HG02610 (cell line): Measurements from ENCODE around the gene MBOAT7.
A peak's percentile ranks its signal among the peaks of the same experiment; 100 is the strongest.
"Not testable (repeated sequence)": the region's sequence is repeated elsewhere in the genome, so short reads cannot be mapped to it uniquely, and the experiment has no call there.

Experiments used
- ATAC-seq: cut with Tn5 transposase; IDR thresholded peaks from one replicate; pipeline ENCODE4 v1.9.1; 2021; ENCODE audit warnings: mild to moderate bottlenecking, moderate library complexity; ENCODE audit not compliant: unreplicated experiment

Gene MBOAT7

DNA sequence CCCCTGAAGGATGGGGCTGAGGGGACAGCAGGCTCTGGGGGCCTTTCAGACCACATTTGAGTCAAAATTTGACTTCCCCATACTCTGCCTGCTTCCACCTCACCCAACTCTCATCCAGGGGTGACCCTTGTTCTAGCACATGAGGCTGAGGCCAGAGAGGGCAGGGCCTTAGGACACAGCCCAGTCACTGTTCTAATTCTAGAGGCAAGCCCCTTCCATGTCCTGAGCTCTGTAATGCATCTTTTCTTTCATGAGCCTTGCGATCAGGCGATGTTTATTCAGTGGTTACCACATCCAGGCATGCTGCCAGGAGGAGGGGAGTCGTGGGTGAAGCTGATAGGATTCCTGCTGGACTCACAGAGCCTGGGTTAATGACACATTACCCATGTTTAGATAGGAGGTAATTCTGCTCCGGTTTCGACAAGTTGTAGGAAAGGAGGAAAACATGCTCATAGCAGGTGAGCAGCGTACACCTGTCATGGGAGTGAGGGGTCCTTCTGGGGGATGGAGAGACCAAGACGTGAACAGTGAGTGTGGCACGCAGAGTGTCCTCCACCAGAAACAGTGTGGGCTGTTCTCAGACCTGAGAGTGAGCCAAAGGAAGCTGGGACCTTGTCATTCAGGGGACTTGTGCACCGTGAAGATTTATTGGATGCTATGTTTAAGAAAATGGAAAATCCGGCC is 20.6 kb upstream of the MBOAT7 start:
- no peak for ATAC-seq

DNA sequence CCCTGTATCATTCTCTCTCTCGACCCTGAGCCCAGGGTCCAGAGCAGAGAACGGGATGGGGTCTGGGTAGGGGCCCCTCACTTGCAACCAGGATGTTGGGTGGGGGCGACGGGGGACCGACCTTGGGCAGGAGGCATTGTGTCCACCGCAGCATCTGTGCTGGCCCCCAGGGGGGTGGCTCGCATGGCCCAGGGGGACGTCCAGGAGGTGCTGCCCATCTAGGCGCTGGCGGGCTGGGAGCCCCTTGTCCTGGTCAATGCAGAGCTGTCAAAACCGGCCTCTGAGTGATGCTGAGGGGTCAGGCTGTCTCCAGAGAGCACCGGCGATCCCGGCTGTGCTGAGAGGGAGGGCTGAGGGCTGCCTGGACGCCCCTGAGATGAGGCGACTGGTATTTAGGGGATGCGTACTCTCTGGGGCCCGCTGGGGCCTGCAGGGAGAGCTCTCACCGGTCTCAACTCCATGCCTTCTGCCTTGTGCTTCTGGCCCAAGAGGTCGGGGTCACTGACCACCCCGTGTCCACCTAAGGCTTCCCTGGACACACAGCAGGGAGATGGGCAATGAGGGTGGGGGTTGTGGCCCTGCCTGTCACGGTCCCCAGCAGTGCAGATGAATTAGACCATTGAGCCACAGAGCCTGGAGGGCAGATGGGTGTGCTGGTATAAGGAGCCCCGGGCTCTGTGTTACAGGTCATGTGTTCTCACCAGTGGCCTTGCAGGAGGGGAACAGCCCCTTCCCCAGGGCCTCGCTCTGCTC is 19.9 kb upstream of the MBOAT7 start:
- no peak for ATAC-seq

- ATAC-seq: no peak
These were observed 19.3 kb upstream of the MBOAT7 start for GRCh38 chr19:54208784-54209057.

- ATAC-seq: peak; percentile 44
These were observed 18.8 kb upstream of the MBOAT7 start for GRCh38 chr19:54207983-54208783.

- ATAC-seq: peak; percentile 1
These were observed 18.2 kb upstream of the MBOAT7 start for GRCh38 chr19:54207676-54207982.

DNA sequence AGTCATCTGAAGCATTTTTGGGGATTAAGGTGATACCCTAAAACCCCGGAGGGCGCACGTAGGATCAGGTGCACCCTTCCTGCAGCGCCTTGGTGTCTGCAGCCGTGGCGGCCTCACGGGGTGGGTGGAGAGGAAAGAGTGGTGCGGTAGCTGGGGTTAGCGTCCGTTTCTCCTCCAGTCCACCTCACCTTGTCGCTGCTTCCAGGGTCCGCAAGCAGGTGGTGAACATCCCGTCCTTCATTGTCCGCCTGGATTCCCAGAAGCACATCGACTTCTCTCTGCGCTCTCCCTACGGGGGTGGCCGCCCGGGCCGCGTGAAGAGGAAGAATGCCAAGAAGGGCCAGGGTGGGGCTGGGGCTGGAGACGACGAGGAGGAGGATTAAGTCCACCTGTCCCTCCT is 17.8 kb upstream of the MBOAT7 start:
- ATAC-seq: not testable (repeated sequence)

- ATAC-seq: no peak
These were observed 17.4 kb upstream of the MBOAT7 start for GRCh38 chr19:54206831-54207177.

DNA sequence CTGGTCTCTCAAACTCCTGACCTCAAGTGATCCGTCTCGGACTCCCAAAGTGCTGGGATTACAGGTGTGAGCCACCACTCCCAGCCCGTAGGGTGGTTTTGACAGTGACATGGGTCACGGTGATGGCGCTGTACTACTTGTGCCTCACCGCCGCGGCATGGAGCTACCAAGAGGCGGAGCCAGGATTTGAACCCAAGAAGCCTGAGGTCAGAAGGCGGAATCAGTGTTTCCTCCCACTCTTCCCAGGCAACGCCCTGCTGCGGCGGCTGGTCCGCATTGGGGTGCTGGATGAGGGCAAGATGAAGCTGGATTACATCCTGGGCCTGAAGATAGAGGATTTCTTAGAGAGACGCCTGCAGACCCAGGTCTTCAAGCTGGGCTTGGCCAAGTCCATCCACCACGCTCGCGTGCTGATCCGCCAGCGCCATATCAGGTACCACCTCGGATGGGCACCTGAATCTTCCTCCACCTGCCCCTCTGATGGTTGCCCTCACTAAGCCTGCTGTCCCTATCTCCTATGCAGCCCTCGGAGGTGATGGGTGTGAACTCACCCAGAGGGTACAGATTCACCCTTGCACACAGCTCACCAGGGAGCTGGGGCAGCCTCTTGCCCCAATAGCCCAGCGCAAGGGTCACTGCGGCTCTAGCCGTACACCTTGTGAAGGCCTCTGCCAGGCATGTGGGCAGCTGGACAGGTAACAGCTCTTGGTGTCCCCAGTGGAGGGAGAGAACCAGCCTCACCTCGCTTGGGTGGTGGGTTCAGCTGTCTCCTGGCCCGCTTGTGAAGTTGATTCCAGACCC is 16.9 kb upstream of the MBOAT7 start:
- ATAC-seq: no peak

- ATAC-seq: no peak
These were observed 15.5 kb upstream of the MBOAT7 start for GRCh38 chr19:54204767-54205468.

DNA sequence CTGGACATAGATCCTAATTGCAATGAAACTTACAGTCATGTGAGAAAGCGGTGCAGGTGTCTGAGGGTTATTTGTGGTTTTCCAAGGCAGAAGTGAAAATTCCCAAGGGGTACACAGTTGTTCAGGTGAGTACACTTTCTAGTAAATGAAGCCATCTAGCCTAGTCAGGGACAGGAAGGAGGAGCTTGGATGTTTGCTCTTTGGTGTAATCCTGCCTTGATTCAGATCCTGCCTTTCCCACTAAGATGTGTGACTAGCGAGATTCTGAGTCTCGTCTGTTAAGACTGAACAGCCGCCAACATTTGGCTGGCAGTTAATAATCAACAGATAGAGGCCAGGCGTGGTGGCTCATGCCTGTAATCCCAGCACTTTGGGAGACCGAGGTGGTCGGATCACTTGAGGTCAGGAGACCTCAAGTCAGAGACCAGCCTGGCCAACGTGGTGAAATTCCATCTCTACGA is 13.8 kb upstream of the MBOAT7 start:
- no peak for ATAC-seq

DNA sequence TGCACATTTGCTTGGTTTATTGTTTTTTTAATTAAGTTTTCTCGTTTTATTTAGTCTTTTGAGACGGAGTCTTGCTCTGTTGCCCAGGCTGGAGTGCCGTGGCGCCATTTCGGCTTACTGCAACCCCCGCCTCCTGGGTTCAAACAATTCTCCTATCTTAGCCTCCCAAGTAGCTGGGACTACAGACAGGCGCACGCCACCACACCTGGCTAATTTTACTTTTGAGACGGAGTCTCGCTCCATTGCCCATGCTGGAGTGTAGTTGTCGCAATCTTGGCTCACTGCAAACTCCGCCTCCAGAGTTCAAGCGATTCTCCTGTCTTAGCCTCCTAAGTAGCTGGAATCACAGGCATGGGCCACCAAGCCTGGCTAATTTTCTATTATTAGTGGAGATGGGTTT is 12.6 kb upstream of the MBOAT7 start:
- ATAC-seq: no peak

- ATAC-seq: no peak
These were observed 11.9 kb upstream of the MBOAT7 start for GRCh38 chr19:54201172-54201701.

- no peak for ATAC-seq
These were observed 10.0 kb upstream of the MBOAT7 start for GRCh38 chr19:54199401-54199800.

GRCh38 chr19:54197121-54197520 is 7.7 kb upstream of the MBOAT7 start:
- no peak for ATAC-seq

DNA sequence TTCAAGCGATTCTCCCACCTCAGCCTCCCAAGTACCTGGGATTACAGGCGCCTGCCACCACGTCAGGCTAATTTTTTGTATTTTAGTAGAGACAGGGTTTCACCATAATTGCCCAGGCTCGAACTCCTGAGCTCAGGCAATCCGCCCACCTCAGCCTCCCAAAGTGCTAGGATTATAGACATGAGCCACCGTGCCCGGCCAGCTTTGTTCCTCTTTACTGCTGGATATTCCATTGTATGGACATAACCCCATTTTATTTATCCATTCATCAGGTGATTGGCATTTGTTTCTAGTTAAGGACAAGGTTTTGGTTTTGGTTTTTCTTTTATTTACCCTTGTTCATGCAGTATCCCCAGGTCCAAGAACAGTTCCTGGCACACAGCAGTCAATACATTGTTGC is 7.2 kb upstream of the MBOAT7 start:
- no peak for ATAC-seq

DNA sequence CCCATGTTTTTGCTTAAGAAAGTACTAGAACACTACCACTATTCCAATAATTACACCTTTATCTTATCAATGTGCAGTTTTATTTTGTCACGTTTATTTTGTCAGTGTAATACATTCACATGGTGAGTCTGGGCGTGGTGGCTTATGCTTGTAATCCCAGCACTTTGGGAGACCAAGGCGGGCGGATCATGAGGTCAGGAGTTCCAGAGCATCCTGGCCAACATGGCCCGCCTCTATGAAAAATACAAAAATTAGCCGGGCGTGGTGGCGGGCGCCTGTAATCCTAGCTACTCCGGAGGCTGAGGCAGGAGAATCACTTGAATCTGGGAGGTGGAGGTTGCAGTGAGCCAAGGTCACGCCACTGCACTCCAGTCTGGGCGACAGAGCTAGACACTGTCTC is 5.1 kb upstream of the MBOAT7 start:
- not testable (repeated sequence) for ATAC-seq

- no peak for ATAC-seq
These were observed 3.6 kb upstream of the MBOAT7 start for GRCh38 chr19:54193011-54193410.

GRCh38 chr19:54191811-54192453 is 2.6 kb upstream of the MBOAT7 start:
- no peak for ATAC-seq

GRCh38 chr19:54191011-54191810 is 1.8 kb upstream of the MBOAT7 start, which contains the start of gene TSEN34:
TSEN34 (plus strand) TSS chr19:54191308; CDS start chr19:54191365, 57 bp downstream.
- peak; percentile 29 for ATAC-seq
